HFF-Myc (cell line): ENCODE measurements around the gene TBCE.
"Not testable (repeated sequence)": the region's sequence is repeated elsewhere in the genome, so short reads cannot be mapped to it uniquely, and the experiment has no call there.

Experiments used
- DNase-seq: peaks from one replicate; pipeline ENCODE4 v3.0.0-alpha.2; 2011; ENCODE audit warnings: low read depth; ENCODE audit errors: extremely low read depth
- H3K4me3 ChIP-seq: replicated peaks from 2 replicates; pipeline ENCODE4 v1.5.1; 2011; ENCODE audit warnings: low read depth, mild to moderate bottlenecking, control low read depth, low read length
- TF ChIP-seq, protein P1 (sequence below): IDR thresholded peaks from 2 replicates; pipeline ENCODE4 v1.5.1; 2012; ENCODE audit warnings: mild to moderate bottlenecking, low read depth, low read length, control low read depth; ENCODE audit errors: missing control alignments

The TBCE gene

DNA sequence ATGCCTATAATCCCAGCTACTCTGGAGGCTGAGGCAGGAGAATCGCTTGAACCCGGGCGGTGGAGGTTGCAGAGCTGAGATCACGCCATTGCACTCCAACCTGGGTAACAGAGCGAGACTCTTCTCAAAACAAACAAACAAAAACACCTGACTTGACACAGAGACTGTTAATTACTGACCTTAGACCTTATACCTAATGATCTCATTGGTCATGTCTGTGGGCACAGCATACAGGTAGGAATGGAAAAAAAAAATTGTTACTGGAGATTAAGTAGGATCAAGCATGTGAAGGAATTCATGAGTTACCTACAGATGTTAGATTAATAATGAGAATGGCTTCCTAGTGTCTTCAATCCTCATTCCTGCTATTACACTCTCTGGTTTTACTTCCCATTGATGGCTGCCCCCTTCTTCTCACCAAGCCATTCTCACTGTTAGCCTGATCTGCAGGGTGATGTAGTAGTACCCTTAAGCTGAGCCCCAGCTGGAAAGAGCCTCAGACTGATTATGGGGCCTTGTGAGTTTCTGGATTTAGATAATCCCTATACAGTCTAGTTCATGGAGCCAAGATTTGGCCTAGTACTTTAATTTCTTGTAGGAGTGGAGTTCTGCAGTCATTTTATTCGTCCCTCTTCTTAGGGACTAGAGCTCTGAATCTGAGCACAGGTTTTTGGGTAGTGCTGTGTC is 8.8 kb downstream of the TBCE start:
- no peak for DNase-seq
- TF ChIP-seq, protein P1, sequence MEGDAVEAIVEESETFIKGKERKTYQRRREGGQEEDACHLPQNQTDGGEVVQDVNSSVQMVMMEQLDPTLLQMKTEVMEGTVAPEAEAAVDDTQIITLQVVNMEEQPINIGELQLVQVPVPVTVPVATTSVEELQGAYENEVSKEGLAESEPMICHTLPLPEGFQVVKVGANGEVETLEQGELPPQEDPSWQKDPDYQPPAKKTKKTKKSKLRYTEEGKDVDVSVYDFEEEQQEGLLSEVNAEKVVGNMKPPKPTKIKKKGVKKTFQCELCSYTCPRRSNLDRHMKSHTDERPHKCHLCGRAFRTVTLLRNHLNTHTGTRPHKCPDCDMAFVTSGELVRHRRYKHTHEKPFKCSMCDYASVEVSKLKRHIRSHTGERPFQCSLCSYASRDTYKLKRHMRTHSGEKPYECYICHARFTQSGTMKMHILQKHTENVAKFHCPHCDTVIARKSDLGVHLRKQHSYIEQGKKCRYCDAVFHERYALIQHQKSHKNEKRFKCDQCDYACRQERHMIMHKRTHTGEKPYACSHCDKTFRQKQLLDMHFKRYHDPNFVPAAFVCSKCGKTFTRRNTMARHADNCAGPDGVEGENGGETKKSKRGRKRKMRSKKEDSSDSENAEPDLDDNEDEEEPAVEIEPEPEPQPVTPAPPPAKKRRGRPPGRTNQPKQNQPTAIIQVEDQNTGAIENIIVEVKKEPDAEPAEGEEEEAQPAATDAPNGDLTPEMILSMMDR: no peak

DNA sequence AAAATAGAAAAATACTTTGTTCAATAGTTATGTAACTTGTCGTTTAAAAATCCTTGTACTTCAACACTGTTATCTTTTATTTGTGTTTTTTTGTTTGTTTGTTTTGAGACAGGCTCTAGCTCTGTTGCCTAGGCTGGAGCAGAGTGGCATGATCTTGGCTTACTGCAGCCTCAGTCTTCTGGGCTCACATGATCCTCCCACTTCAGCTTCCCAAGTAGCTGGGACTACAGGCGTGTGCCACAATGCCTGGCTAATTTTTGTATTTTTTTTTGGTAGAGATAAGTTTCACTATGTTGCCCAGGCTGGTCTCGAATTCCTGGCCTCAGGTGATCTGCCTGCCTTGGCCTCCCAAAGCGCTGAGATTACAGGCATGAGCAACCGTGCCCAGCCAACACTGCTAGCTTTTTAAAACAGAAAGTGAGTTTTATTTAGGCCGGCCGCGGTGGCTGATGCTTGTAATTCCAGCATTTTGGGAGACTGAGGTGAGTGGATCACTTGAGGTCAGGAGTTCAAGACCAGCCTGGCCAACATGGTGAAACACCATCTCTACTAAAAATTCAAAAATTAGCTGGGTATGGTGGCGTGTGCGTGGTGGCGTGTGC is 11.0 kb downstream of the TBCE start:
- DNase-seq: not testable (repeated sequence)

More for the DNA sequence above, 8.8 kb downstream of the TBCE start:
- H3K4me3 ChIP-seq: no peak overlapping the region

DNA sequence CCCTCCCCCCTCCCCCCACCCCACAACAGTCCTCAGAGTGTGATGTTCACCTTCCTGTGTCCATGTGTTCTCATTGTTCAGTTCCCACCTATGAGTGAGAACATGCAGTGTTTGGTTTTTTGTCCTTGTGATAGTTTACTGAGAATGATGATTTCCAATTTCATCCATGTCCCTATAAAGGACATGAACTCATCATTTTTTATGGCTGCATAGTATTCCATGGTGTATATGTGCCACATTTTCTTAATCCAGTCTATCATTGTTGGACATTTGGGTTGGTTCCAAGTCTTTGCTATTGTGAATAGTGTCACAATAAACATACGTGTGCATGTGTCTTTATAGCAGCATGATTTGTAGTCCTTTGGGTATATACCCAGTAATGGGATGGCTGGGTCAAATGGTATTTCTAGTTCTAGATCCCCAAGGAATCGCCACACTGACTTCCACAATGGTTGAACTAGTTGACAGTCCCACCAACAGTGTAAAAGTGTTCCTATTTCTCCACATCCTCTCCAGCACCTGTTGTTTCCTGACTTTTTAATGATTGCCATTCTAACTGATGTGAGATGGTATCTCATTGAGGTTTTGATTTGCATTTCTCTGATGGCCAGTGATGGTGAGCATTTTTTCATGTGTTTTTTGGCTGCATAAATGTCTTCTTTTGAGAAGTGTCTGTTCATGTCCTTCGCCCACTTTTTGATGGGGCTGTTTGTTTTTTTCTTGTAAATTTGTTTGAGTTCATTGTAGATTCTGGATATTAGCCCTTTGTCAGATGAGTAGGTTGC is 14.9 kb downstream of the TBCE start:
- not testable (repeated sequence) for H3K4me3 ChIP-seq

More for the DNA sequence above, 11.0 kb downstream of the TBCE start:
- not testable (repeated sequence) for H3K4me3 ChIP-seq

DNA sequence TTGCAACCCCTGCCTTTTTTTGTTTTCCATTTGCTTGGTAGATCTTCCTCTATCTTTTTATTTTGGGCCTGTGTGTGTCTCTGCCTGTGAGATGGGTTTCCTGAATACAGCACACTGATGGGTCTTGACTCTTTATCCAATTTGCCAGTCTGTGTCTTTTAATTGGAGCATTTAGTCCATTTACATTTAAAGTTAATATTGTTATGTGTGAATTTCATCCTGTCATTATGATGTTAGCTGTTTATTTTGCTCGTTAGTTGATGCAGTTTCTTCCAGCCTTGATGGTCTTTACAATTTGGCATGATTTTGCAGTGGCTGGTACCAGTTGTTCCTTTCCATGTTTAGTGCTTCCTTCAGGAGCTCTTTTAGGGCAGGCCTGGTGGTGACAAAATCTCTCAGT is 18.4 kb downstream of the TBCE start:
- H3K4me3 ChIP-seq, DNase-seq: not testable (repeated sequence)

More for the DNA sequence above, 14.9 kb downstream of the TBCE start:
- not testable (repeated sequence) for DNase-seq

DNA sequence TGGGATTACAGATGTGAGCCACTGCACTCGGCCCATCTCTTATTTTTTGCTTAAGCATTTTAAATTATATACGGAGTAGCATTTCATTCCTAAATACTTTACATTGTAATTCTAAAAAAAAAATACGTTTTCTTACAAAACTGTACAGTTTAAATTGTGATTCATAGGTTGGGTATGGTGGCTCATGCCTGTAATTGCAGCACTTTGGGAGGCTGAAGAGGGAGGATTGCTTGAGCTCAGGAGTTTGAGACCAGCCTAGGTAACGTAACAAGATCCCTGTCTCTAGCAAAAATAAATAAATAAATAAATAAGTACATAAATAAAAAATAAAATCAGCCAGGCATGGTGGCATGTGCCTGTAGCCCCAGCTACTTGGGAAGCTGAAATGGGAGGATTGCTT is 24.6 kb downstream of the TBCE start:
- DNase-seq: no peak
- TF ChIP-seq, protein P1: no peak
- H3K4me3 ChIP-seq: no peak overlapping the region

DNA sequence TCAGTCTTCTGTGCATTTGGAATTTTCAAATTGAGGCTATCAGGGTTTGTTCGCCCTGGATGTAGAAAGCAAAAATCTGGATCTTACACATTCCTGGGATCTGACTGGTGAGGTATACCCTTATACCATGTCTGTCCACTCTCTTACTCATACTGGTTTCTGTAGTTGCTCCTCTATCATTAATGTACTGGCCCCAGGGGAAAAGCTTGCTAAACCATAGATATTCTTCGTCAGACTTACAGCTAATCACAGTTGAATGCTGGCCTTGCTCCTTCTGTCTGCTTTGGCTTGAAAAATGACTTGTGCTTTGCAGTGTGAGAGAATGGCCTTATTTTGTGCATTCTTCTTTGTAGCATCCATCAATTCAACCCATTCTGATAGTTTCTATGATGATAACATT is 30.5 kb downstream of the TBCE start:
- no peak for DNase-seq
- H3K4me3 ChIP-seq: no peak overlapping the region
- TF ChIP-seq, protein P1: no peak

DNA sequence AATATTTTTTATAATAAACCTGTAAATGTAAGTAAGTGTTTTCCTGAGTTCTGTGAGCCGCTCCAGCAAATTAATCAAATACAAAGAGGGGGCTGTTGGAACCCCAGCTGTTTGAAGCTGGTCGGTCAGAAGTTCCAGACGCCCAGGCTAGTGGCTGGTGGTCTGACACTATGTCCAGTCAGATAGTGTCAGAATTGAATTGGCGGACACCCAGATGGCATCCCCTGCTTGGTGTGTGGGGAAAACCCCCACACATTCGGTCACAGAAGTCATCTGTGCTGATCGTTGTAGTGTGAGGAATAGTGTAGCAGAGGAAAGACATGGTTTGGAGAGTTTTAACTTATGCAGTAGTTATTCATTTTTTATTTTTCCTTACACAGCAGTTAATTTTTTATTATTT is 32.4 kb downstream of the TBCE start:
- DNase-seq: no peak
- TF ChIP-seq, protein P1: no peak
- no peak overlapping the region for H3K4me3 ChIP-seq

DNA sequence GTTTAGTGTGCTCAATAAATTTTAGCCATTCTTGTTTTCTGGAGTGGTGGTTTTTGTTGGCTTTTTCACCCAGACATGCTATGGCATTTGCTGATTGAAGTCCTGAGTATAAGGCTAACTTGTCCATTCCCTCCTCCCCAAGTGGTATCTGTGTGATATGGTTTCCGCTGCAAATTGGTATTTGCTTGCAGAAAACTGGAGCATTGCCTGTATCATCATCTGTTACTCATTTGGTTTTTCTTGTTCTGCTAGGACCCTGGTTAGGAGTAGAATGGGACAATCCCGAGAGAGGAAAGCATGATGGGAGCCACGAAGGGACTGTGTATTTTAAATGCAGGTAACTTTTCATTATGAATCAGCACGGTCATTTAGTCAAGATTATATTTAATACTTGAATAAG is 34.0 kb downstream of the TBCE start:
- H3K4me3 ChIP-seq: no peak overlapping the region
- TF ChIP-seq, protein P1: no peak
- peak; percentile 43 for DNase-seq
